Measurements from ENCODE around the gene TMC6. TPM values are rescaled to one million over a fixed set of nuclear protein-coding genes. Genes with fewer than 3 reads are reported as not detected.
A peak's percentile ranks its signal among the peaks of the same experiment; 100 is the strongest.

The TMC6 gene
- total and polyA plus RNA-seq, 2 of the 13 experiments (the other 11 are each of a cell fraction or from before 2014, with no cell fraction given): 48.4 to 99.1 TPM

GRCh38 chr17:78133971-78134898, 5.7 kb upstream of the TMC6 start (continued):
- TF ChIP-seq TFDP2 (CRISPR knock-in tag; IDR thresholded peaks at IDR 0.05) (0 out of 2 replicates have a peak, but pooled peaks have one; percentile 32), TCF7L2 (IDR thresholded peaks at IDR 0.05; ENCODE audit: low read depth, low read length) (no peak), XRCC5 (optimal IDR thresholded peaks at IDR 0.05; ENCODE audit: low read length) (peak; percentile 95), FOXC1 (CRISPR knock-in tag; IDR thresholded peaks at IDR 0.05; ENCODE audit: borderline replicate concordance) (peak; percentile 74; the same call in 1 of the 2 replicates), MAFF (IDR thresholded peaks at IDR 0.05; ENCODE audit: low read depth, low read length) (no peak), KLF16 (CRISPR knock-in tag; IDR thresholded peaks at IDR 0.05) (0 out of 4 replicates have a peak, but pooled peaks of 1 of the 2 experiments have one; percentile 41), KAT2B (IDR thresholded peaks at IDR 0.05; ENCODE audit: borderline replicate concordance, low read depth, low read length) (no peak), SRSF1 (optimal IDR thresholded peaks at IDR 0.05; ENCODE audit: low read depth, low read length) (no peak), ZNF292 (CRISPR knock-in tag; IDR thresholded peaks at IDR 0.05; ENCODE audit: borderline replicate concordance, low read depth) (peak; percentile 58), ZFP90 (CRISPR knock-in tag; IDR thresholded peaks at IDR 0.05; ENCODE audit: borderline replicate concordance) (0 out of 2 replicates have a peak, but pooled peaks have one; percentile 26), KDM1A (CRISPR knock-in tag; IDR thresholded peaks at IDR 0.05) (peak; percentile 88), PRDM10 (CRISPR knock-in tag; IDR thresholded peaks at IDR 0.05; ENCODE audit: low read depth) (no peak), NFKB2 (CRISPR knock-in tag; IDR thresholded peaks at IDR 0.05; ENCODE audit: borderline replicate concordance) (peak; percentile 62), SP140L (CRISPR knock-in tag; IDR thresholded peaks at IDR 0.05; ENCODE audit: borderline replicate concordance) (0 out of 2 replicates have a peak, but pooled peaks have one; percentile 72), ZNF777 (CRISPR knock-in tag; IDR thresholded peaks at IDR 0.05) (no peak), SP2 (CRISPR knock-in tag; IDR thresholded peaks at IDR 0.05) (peak; percentile 43; the same call in 1 of the 2 replicates)

Measured in HepG2 (cell line).